Ovary (tissue), 9 donors: ENCODE results near the gene CEBPG. TPM values are rescaled to one million over a fixed set of nuclear protein-coding genes. Genes with fewer than 3 reads are reported as not detected.

Experiments used
- DNase-seq, 5 donors: peaks; one replicate each; pipeline ENCODE4 v3.0.0-alpha.2; 2019 to 2020
- H3K27ac ChIP-seq, 2 donors: fragments of 200-600 bp; one replicate each; pipeline versions ENCODE4 v1.5.1 to v1.8.0; 2019 to 2022
- H3K27me3 ChIP-seq: fragments of 200-600 bp; one replicate; pipeline ENCODE4 v1.8.0; 2022
- H3K36me3 ChIP-seq: fragments of 200-600 bp; sonication (generic); one replicate; pipeline ENCODE4 v1.5.1; 2019
- H3K4me1 ChIP-seq: one replicate; pipeline ENCODE4 v1.8.1; 2013; ENCODE audit warnings: mild to moderate bottlenecking, moderate library complexity; ENCODE audit not compliant: insufficient read depth
- H3K4me3 ChIP-seq: fragments of 200-600 bp; sonication (generic); one replicate; pipeline ENCODE4 v1.5.1; 2017
- H3K9me3 ChIP-seq, 2 donors: fragments of 200-600 bp in 1 of 2; sonication (generic) in 1 of 2; one replicate each; pipeline versions ENCODE4 v1.5.1 to v1.8.1; 2013 to 2019; ENCODE audit warnings: mild to moderate bottlenecking in 1 of 2, moderate library complexity in 1 of 2
- EP300 ChIP-seq: sonication (generic); formaldehyde crosslinking; IDR thresholded peaks from one replicate; pipeline ENCODE4 v1.6.1; 2017; ENCODE audit warnings: antibody characterized with exemption
- POLR2A ChIP-seq: fragments of 450-650 bp; IDR thresholded peaks from one replicate; pipeline ENCODE4 v1.6.1; 2017; ENCODE audit warnings: antibody characterized with exemption, mild to moderate bottlenecking, moderate library complexity
- WGBS, 3 donors: extraction: QIAGEN DNeasy Blood & Tissue Kit in 1 of 3; methylation state at CpG; one replicate each; pipeline versions ENCODE4 v1.1.5 to v1.1.7; 2013 to 2017; 5-methylcytosine and 5-hydroxymethylcytosine counted together
- intact Hi-C, 4 donors: fragments of 100-400 bp; cut with DNase I; formaldehyde crosslinking; loops; one replicate each; pipeline versions ENCODE4 v1.11.0 to v1.15.1; 2022 to 2023
- polyA plus RNA-seq, 2 donors: library from polyadenylated mRNA; stranded (reverse); fragments of 200-250 nt in 1 of 2; fragments of 350-450 nt in 1 of 2; fragmentation: Illumina TruSeq in 1 of 2; extraction: RNeasy Lipid Tissue Mini Kit (QIAGEN cat#74804) in 1 of 2; gene quantifications; one replicate each; pipeline ENCODE4 v1.2.3, GENCODE V29; 2013 to 2014
- total RNA-seq, 7 donors: library from RNA; depleted of rRNA in 2 of 7; stranded (reverse); fragments of >200 nt in 2 of 7; fragmentation: NEBNext Ultra II Directional in 3 of 7; extraction: Animal tissue kit (Norgen Biotek cat#: 25700) in 3 of 7; gene quantifications; one replicate each; pipeline versions ENCODE4 v1.1.0 to v1.2.4, GENCODE V29; 2016 to 2023
- TF ChIP-seq, protein P1 (sequence below), 3 donors: fragments of 450-650 bp in 2 of 3; fragments of 200-600 bp in 1 of 3; IDR thresholded peaks; one replicate each; pipeline versions ENCODE4 v1.5.1 to v1.8.0; 2016 to 2022; ENCODE audit warnings: antibody characterized with exemption in 3 of 3, mild to moderate bottlenecking in 1 of 3
- donor health status: DM: no; HTN: no; CAD: no; lungs with moderate emphysema.
- donor health status: DM: no; HTN: no; CAD: no.
- donor health status: Bipolar disorder and iron deficiency.
- donor health status: DM: yes; HTN: yes; CAD: no.
- donor health status: DM: no; HTN: no; CAD: no.
- donor health status: DM: yes; HTN: yes; CAD: no.

The CEBPG gene
- total and polyA plus RNA-seq, 9 donors, result 5.6 to 54.6 (median 12.0) TPM

DNA sequence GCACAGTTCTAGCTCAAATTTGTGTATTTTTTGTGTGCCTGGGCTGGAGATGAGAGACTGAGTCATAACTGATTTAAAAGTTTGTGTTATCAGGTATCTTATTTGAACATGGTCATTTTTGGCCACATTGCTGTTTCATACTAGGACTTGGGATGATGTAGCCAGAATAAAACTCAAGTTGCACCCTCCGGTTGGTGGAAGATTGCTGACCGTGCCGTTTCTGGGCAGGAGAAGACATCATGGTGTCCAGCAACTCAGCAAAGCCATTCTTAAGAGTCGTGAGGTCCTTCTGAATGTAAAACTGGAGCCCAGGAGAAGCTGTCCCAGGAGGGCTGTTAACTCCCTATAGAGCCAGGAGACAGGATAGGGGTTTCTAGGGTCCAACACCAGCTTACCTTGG lies 7.6 kb downstream of the CEBPG start:
- intact Hi-C loops, result no loop called here
- Histone ChIP-seq H3K36me3 (no peaks in the 10 kb centered on the region), H3K4me3 (no peak overlapping the region), H3K27me3 (no peaks in the 10 kb centered on the region), H3K27ac (no peak overlapping the region), H3K4me1 (peaks cover 4% of the 10 kb centered on the region), H3K9me3 (no peaks in the 10 kb centered on the region)
- DNase-seq, result no peak
- WGBS, 3 donors, result 89 to 97% (median 95%) methylated on average over 4 of the region's 4 CpGs
- TF ChIP-seq, protein P1, sequence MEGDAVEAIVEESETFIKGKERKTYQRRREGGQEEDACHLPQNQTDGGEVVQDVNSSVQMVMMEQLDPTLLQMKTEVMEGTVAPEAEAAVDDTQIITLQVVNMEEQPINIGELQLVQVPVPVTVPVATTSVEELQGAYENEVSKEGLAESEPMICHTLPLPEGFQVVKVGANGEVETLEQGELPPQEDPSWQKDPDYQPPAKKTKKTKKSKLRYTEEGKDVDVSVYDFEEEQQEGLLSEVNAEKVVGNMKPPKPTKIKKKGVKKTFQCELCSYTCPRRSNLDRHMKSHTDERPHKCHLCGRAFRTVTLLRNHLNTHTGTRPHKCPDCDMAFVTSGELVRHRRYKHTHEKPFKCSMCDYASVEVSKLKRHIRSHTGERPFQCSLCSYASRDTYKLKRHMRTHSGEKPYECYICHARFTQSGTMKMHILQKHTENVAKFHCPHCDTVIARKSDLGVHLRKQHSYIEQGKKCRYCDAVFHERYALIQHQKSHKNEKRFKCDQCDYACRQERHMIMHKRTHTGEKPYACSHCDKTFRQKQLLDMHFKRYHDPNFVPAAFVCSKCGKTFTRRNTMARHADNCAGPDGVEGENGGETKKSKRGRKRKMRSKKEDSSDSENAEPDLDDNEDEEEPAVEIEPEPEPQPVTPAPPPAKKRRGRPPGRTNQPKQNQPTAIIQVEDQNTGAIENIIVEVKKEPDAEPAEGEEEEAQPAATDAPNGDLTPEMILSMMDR (IDR thresholded peaks at IDR 0.05), result no peak
- TF ChIP-seq POLR2A, result no peak
- no peak for TF ChIP-seq EP300

DNA sequence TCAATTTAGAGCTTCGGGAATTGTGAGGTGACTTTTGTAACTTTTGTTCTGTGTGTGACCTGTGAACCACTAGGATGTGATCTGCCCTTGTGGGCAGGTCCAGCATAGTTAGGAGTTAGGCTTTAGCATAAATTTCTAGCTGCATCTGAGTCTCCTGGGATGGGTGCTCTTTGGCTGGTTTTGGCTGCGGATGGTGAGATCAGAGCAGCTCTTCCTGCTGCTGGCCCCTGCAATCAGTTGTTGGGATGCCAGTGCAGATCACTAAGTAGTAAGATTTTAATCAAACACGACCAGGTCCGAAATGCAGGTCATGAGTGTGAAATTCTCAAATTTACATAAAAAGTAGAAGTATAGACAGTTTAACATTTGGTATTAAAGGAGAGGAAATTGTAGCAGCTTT lies 8.5 kb downstream of the CEBPG start:
- no peak overlapping the region for H3K4me3 ChIP-seq
- H3K36me3 ChIP-seq, result no peaks in the 10 kb centered on the region
- 83 to 92% (median 90%) methylated on average over 4 of the region's 4 CpGs for WGBS, 3 donors
- intact Hi-C loops, result no loop called here
- no peak for TF ChIP-seq EP300
- TF ChIP-seq, protein P1 (IDR thresholded peaks at IDR 0.05), result no peak
- no peak for TF ChIP-seq POLR2A
- H3K9me3 ChIP-seq, result no peaks in the 10 kb centered on the region
- no peaks in the 10 kb centered on the region for H3K4me1 ChIP-seq
- H3K27me3 ChIP-seq, result no peaks in the 10 kb centered on the region
- no peak overlapping the region for H3K27ac ChIP-seq
- no peak for DNase-seq

DNA sequence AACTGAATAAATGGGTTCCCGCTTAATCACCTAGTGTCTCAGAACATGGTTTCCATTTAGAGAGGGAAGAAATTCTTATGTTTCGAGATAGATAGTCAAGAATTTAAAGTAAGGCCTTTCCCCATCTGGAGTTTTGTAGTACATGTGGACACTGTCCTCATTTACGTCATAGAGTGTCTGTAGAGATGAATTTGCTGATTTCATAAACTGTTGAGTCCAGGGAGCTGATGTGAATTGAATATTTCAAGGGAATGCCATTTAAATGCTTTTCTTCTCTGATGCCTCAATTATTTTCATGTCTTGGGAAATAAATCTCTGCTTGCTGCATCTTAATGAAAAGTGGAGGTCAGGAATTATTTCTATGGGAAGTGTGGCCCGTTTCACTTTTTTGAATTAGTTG lies 9.5 kb downstream of the CEBPG start:
- H3K4me1 ChIP-seq, result no peaks in the 10 kb centered on the region
- H3K4me3 ChIP-seq, result no peak overlapping the region
- H3K27ac ChIP-seq, result no peak overlapping the region
- intact Hi-C loops, result no loop called here
- no peak for DNase-seq
- no peak for TF ChIP-seq EP300
- TF ChIP-seq, protein P1 (IDR thresholded peaks at IDR 0.05), result no peak
- no peak for TF ChIP-seq POLR2A
- H3K36me3 ChIP-seq, result no peaks in the 10 kb centered on the region
- no peaks in the 10 kb centered on the region for H3K27me3 ChIP-seq
- 88 to 89% (median 89%) methylated on average over 4 of the region's 4 CpGs for WGBS, 3 donors
- no peaks in the 10 kb centered on the region for H3K9me3 ChIP-seq

DNA sequence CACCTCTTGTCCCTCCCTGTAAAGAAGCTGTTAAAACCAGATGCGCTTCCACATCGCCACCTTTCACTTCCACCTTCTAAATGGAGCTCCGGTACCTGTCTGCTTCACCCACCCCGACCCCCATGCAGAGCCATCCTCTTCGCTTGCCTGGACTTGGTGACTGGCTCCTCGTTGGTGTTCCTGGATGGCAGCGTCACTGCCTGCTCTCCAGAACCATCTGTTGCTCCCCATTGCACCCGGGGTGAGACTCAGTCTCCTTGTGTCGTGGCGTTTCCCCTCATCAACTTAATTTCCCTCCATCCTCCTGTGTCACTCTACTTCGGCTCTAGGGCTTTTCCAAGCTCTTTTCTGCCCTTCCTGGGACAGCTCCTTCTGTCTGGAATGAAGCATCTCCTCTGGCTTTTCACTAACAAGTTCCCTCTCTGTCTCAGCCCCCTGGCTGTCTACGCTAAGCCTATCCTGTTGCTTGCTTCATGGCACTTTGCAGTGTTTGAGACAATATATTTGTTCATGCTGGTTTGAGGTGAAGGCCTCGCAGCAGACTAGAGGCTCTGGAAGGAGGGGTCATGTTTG lies 10.3 kb downstream of the CEBPG start:
- Histone ChIP-seq H3K27me3 (no peaks in the 10 kb centered on the region), H3K4me3 (no peak overlapping the region), H3K4me1 (no peaks in the 10 kb centered on the region), H3K9me3 (no peaks in the 10 kb centered on the region), H3K27ac (no peak overlapping the region), H3K36me3 (no peaks in the 10 kb centered on the region)
- intact Hi-C loops, result no loop called here
- DNase-seq, result no peak
- TF ChIP-seq POLR2A (no peak), EP300 (no peak)
- TF ChIP-seq, protein P1 (IDR thresholded peaks at IDR 0.05), result no peak
- WGBS, 3 donors, result 94 to 97% (median 96%) methylated on average over 13 of the region's 13 CpGs
